SK-N-SH (cell line): ENCODE data around the gene ATP8B3. TPM values are rescaled to one million over a fixed set of nuclear protein-coding genes. Genes with fewer than 3 reads are reported as not detected.

Experiments
- CTCF ChIA-PET: fragments of 300-600, 350-600 bp; formaldehyde crosslinking; extraction: SDS; loops from one replicate; lab custom pipeline; 2021; lab: Yijun Ruan, JAX
- POLR2A ChIA-PET: fragments of 350-600 bp; sonication (Branson Sonifier 250); formaldehyde crosslinking; extraction: SDS; loops from one replicate; lab custom pipeline; 2020; ENCODE audit warnings: antibody characterized with exemption, inconsistent platforms; lab: Yijun Ruan, JAX
- DNase-seq: peaks from one replicate; pipeline ENCODE4 v3.0.0; 2012
- H2AFZ ChIP-seq: fragments of 200-600 bp; sonication (generic); 2 replicates; pipeline ENCODE4 v1.8.1; 2016; ENCODE audit warnings: antibody characterized with exemption, mild to moderate bottlenecking, low read depth
- H3F3A ChIP-seq: fragments of 200-600 bp; sonication (generic); replicated peaks from 2 replicates; pipeline ENCODE3; 2016; ENCODE audit warnings: antibody characterized with exemption, mild to moderate bottlenecking; ENCODE audit not compliant: insufficient read depth
- H3K27ac ChIP-seq, 2 experiments: fragments of 200-500 bp in 1 of 2; fragments of 200-600 bp in 1 of 2; sonication (Bioruptor generic) in 1 of 2; sonication (generic), shearing (Covaris generic) in 1 of 2; 2 replicates each; pipeline versions ENCODE4 v1.5.1 to v1.6.1; 2014 to 2016; ENCODE audit warnings: low read depth in 2 of 2, inconsistent platforms in 1 of 2, low read length in 1 of 2, mild to moderate bottlenecking in 1 of 2, mixed read lengths in 1 of 2
- H3K27me3 ChIP-seq: fragments of 200-600 bp; sonication (generic), shearing (Covaris generic); 2 replicates; pipeline ENCODE4 v1.6.1; 2016; ENCODE audit warnings: mixed run types; ENCODE audit not compliant: insufficient read depth
- H3K36me3 ChIP-seq, 2 experiments: fragments of 200-500 bp in 1 of 2; fragments of 200-600 bp in 1 of 2; sonication (Bioruptor generic) in 1 of 2; sonication (generic) in 1 of 2; replicated peaks in 1 of 2; 2 replicates each; pipeline versions ENCODE3 to v1.5.1; 2014 to 2016; ENCODE audit warnings: low read length in 1 of 2, mild to moderate bottlenecking in 1 of 2; ENCODE audit not compliant: insufficient read depth in 2 of 2, control insufficient read depth in 1 of 2
- H3K4me1 ChIP-seq, 2 experiments: fragments of 200-500 bp in 1 of 2; fragments of 200-600 bp in 1 of 2; sonication (Bioruptor generic) in 1 of 2; sonication (generic), shearing (Covaris generic) in 1 of 2; 2 replicates each; pipeline versions ENCODE4 v1.5.1 to v1.6.1; 2014 to 2016; ENCODE audit warnings: low read depth in 1 of 2, low read length in 1 of 2, mixed run types in 1 of 2; ENCODE audit not compliant: insufficient read depth in 2 of 2, control insufficient read depth in 1 of 2
- H3K4me2 ChIP-seq: fragments of 200-600 bp; sonication (generic), shearing (Covaris generic); 2 replicates; pipeline ENCODE4 v1.6.1; 2017; ENCODE audit warnings: mixed run types
- H3K4me3 ChIP-seq, 2 experiments: fragments of 200-500 bp in 1 of 2; fragments of 200-600 bp in 1 of 2; sonication (Bioruptor generic) in 1 of 2; sonication (generic), shearing (Covaris generic) in 1 of 2; 2 replicates each; pipeline versions ENCODE4 v1.5.1 to v1.8.1; 2014 to 2016; ENCODE audit warnings: low read depth in 2 of 2, inconsistent platforms in 1 of 2, low read length in 1 of 2, mild to moderate bottlenecking in 1 of 2, mixed read lengths in 1 of 2, moderate library complexity in 1 of 2
- H3K79me2 ChIP-seq: fragments of 200-600 bp; sonication (generic); 2 replicates; pipeline ENCODE4 v1.8.1; 2017; ENCODE audit warnings: mild to moderate bottlenecking; ENCODE audit not compliant: insufficient read depth
- H3K9ac ChIP-seq: fragments of 200-600 bp; sonication (generic); 2 replicates; pipeline ENCODE4 v1.6.1; 2017; ENCODE audit warnings: mixed run types
- H3K9me2 ChIP-seq: fragments of 200-600 bp; sonication (generic); 2 replicates; pipeline ENCODE4 v1.6.1; 2017; ENCODE audit warnings: mixed run types
- H3K9me3 ChIP-seq: fragments of 200-600 bp; sonication (generic); 2 replicates; pipeline ENCODE4 v1.6.1; 2017; ENCODE audit warnings: mixed run types, mild to moderate bottlenecking, moderate library complexity
- H4K20me1 ChIP-seq: fragments of 200-600 bp; sonication (generic); 2 replicates; pipeline ENCODE4 v1.6.1; 2017; ENCODE audit warnings: mild to moderate bottlenecking, mixed run types; ENCODE audit not compliant: insufficient read depth
- ELF1 ChIP-seq: IDR thresholded peaks from 2 replicates; pipeline ENCODE4 v1.4.0; 2012
- EZH2phosphoT487 ChIP-seq: fragments of 200-600 bp; sonication (generic); IDR thresholded peaks from 2 replicates; pipeline ENCODE4 v1.6.1; 2017; ENCODE audit warnings: low read depth, mixed run types, mild to moderate bottlenecking, antibody characterized with exemption, moderate library complexity, borderline replicate concordance
- GATA2 ChIP-seq: sonication (generic); formaldehyde crosslinking; IDR thresholded peaks from 2 replicates; pipeline ENCODE4 v1.5.0; 2020; ENCODE audit warnings: mild to moderate bottlenecking, missing genetic modification reagents
- JUND ChIP-seq: IDR thresholded peaks from 2 replicates; pipeline ENCODE4 v1.4.0; 2012
- MEF2A ChIP-seq: IDR thresholded peaks from 2 replicates; pipeline ENCODE4 v1.4.0; 2012; ENCODE audit warnings: low read depth, borderline replicate concordance
- MXI1 ChIP-seq: IDR thresholded peaks from 2 replicates; pipeline ENCODE4 v1.6.1; 2012; ENCODE audit warnings: mild to moderate bottlenecking, low read depth, low read length, improper control_type of control experiment
- POLR2AphosphoS5 ChIP-seq: IDR thresholded peaks from 2 replicates; pipeline ENCODE4 v1.6.1; 2012; ENCODE audit warnings: low read depth, low read length
- RAD21 ChIP-seq: IDR thresholded peaks from 2 replicates; pipeline ENCODE4 v1.6.1; 2012; ENCODE audit warnings: mild to moderate bottlenecking, low read length
- RXRA ChIP-seq: IDR thresholded peaks from 2 replicates; pipeline ENCODE4 v1.4.0; 2012; ENCODE audit warnings: low read depth, mild to moderate bottlenecking, borderline replicate concordance
- SIN3A ChIP-seq: IDR thresholded peaks from 2 replicates; pipeline ENCODE4 v1.6.1; 2012; ENCODE audit warnings: low read depth, mild to moderate bottlenecking, low read length, moderate library complexity, borderline replicate concordance
- TAF1 ChIP-seq: IDR thresholded peaks from 2 replicates; pipeline ENCODE4 v1.6.1; 2012; ENCODE audit warnings: low read depth, mild to moderate bottlenecking, low read length, moderate library complexity, borderline replicate concordance
- TCF12 ChIP-seq: IDR thresholded peaks from 2 replicates; pipeline ENCODE4 v1.4.0; 2012
- TEAD4 ChIP-seq: IDR thresholded peaks from 2 replicates; pipeline ENCODE4 v1.4.0; 2012; ENCODE audit warnings: mild to moderate bottlenecking, borderline replicate concordance; ENCODE audit not compliant: insufficient read depth
- YY1 ChIP-seq: IDR thresholded peaks from 2 replicates; pipeline ENCODE4 v1.4.0; 2012; ENCODE audit warnings: low read depth, mild to moderate bottlenecking
- WGBS: methylation state at CpG from one replicate; pipeline ENCODE4 v1.1.6; 2017; ENCODE audit warnings: low lambda C conversion rate; 5-methylcytosine and 5-hydroxymethylcytosine counted together
- polyA plus RNA-seq, 3 experiments: library from polyadenylated mRNA; depleted of rRNA; stranded (reverse); fragments of >200 nt; gene quantifications; 2 replicates each; pipeline ENCODE4 v1.2.3, GENCODE V29; 2012
- TF ChIP-seq, protein P1 (sequence below): IDR thresholded peaks from 2 replicates; pipeline ENCODE4 v1.6.1; 2012; ENCODE audit warnings: mild to moderate bottlenecking, low read depth, low read length, moderate library complexity
- TF ChIP-seq, protein P2 (sequence below): fragments of 150-350 bp; IDR thresholded peaks from 2 replicates; pipeline ENCODE4 v1.6.1; 2016; ENCODE audit warnings: mild to moderate bottlenecking, low read depth, low read length
- TF ChIP-seq, protein P3 (sequence below): IDR thresholded peaks from 2 replicates; pipeline ENCODE4; 2012
- TF ChIP-seq, protein P4 (sequence below): IDR thresholded peaks from 2 replicates; pipeline ENCODE4 v1.4.0; 2012; ENCODE audit warnings: low read depth, borderline replicate concordance

ATP8B3 gene
- polyA plus RNA-seq, 1 of the 3 experiments (the other 2 are of a cell fraction): 8.0 TPM

DNA sequence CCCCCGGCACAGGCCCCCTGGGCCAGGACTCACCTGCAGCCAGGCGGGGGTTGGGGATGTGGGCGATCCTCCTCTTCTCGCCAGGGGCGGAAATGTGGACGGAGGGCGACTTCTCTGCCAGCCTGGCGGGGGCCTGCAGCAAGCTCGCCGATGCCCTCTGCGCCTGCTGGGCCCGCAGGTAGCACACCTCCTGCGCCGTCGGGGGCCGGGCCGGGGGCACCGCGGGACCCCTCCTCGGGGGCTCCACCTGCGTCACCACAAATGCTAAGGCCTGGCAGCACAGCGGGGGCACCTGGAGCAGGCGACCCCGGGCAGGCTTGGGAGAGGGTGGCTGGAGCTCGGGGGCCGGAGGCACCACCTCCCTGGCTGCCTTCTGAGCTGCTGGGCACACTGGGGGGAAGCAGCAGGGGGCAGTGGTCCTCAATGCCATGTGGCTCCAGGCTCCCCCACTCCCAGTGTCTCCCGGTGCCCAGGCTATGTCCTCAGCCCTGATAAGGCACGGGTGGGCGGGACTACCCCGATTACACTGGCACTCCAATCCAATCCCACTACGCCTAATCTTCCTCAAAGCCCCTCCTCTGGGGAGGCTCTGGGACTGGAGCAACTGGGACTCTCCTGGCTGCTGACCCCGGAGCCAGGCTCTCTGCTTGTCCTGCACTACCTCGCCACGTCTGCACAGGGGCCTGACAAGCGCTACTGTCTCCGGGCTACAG lies 11.6 kb upstream of the ATP8B3 start (continued):
- TF ChIP-seq, protein P1, sequence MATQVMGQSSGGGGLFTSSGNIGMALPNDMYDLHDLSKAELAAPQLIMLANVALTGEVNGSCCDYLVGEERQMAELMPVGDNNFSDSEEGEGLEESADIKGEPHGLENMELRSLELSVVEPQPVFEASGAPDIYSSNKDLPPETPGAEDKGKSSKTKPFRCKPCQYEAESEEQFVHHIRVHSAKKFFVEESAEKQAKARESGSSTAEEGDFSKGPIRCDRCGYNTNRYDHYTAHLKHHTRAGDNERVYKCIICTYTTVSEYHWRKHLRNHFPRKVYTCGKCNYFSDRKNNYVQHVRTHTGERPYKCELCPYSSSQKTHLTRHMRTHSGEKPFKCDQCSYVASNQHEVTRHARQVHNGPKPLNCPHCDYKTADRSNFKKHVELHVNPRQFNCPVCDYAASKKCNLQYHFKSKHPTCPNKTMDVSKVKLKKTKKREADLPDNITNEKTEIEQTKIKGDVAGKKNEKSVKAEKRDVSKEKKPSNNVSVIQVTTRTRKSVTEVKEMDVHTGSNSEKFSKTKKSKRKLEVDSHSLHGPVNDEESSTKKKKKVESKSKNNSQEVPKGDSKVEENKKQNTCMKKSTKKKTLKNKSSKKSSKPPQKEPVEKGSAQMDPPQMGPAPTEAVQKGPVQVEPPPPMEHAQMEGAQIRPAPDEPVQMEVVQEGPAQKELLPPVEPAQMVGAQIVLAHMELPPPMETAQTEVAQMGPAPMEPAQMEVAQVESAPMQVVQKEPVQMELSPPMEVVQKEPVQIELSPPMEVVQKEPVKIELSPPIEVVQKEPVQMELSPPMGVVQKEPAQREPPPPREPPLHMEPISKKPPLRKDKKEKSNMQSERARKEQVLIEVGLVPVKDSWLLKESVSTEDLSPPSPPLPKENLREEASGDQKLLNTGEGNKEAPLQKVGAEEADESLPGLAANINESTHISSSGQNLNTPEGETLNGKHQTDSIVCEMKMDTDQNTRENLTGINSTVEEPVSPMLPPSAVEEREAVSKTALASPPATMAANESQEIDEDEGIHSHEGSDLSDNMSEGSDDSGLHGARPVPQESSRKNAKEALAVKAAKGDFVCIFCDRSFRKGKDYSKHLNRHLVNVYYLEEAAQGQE: no peak

DNA sequence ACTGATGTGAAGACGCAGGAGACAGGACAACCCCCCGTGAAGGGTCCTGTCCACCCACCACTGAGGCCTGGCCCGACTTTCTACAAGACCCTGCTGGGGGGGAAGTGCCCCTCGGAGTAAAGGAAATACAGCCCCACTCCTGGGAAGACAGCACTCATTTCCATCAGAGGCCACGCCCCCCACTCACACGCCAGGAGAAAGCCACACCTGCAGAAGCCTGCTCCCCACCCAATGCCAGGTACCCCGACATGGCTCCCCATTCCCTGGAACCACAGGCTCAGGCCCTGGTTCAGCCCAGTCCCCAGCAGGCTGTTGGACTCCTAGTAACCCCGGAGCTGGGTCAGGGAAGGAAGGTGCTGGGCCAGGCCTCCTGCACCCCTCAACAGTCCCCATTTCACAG lies 10.9 kb upstream of the ATP8B3 start:
- WGBS: 100% methylated on average over 3 of the region's 8 CpGs
- ChIA-PET POLR2A (no interaction called here), CTCF (interaction anchor here (1.0 to 8.1 kb wide), 6 partner anchors 15 to 151 kb away, joined by 3 to 188 read pairs (median 6); no protein-coding TSS in a partner anchor)
- H3K79me2 ChIP-seq: peaks cover 22% of the 10 kb centered on the region; the same call in 1 of the 2 replicates
- no peaks in the 10 kb centered on the region for H3K9me2 ChIP-seq
- no peak overlapping the region for H3K4me3 ChIP-seq
- no peak for DNase-seq
- H3K27ac ChIP-seq: no peak overlapping the region
- no peaks in the 10 kb centered on the region for H3K9me3 ChIP-seq
- no peaks in the 10 kb centered on the region for H3K27me3 ChIP-seq
- H4K20me1 ChIP-seq: peaks cover 14% of the 10 kb centered on the region; the same call in 1 of the 2 replicates
- no peak for TF ChIP-seq TAF1
- no peak for TF ChIP-seq MXI1
- TF ChIP-seq POLR2AphosphoS5: no peak
- TF ChIP-seq MEF2A: no peak
- TF ChIP-seq ELF1: no peak
- TF ChIP-seq, protein P2, sequence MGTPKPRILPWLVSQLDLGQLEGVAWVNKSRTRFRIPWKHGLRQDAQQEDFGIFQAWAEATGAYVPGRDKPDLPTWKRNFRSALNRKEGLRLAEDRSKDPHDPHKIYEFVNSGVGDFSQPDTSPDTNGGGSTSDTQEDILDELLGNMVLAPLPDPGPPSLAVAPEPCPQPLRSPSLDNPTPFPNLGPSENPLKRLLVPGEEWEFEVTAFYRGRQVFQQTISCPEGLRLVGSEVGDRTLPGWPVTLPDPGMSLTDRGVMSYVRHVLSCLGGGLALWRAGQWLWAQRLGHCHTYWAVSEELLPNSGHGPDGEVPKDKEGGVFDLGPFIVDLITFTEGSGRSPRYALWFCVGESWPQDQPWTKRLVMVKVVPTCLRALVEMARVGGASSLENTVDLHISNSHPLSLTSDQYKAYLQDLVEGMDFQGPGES: no peak
- no peak for TF ChIP-seq RXRA
- no peak for TF ChIP-seq YY1
- no peak for TF ChIP-seq RAD21
- no peak for TF ChIP-seq EZH2phosphoT487
- TF ChIP-seq SIN3A: no peak
- TF ChIP-seq, protein P3, sequence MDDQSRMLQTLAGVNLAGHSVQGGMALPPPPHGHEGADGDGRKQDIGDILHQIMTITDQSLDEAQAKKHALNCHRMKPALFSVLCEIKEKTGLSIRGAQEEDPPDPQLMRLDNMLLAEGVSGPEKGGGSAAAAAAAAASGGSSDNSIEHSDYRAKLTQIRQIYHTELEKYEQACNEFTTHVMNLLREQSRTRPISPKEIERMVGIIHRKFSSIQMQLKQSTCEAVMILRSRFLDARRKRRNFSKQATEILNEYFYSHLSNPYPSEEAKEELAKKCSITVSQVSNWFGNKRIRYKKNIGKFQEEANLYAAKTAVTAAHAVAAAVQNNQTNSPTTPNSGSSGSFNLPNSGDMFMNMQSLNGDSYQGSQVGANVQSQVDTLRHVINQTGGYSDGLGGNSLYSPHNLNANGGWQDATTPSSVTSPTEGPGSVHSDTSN: no peak
- no peak for TF ChIP-seq JUND
- no peak for TF ChIP-seq GATA2
- TF ChIP-seq, protein P4, sequence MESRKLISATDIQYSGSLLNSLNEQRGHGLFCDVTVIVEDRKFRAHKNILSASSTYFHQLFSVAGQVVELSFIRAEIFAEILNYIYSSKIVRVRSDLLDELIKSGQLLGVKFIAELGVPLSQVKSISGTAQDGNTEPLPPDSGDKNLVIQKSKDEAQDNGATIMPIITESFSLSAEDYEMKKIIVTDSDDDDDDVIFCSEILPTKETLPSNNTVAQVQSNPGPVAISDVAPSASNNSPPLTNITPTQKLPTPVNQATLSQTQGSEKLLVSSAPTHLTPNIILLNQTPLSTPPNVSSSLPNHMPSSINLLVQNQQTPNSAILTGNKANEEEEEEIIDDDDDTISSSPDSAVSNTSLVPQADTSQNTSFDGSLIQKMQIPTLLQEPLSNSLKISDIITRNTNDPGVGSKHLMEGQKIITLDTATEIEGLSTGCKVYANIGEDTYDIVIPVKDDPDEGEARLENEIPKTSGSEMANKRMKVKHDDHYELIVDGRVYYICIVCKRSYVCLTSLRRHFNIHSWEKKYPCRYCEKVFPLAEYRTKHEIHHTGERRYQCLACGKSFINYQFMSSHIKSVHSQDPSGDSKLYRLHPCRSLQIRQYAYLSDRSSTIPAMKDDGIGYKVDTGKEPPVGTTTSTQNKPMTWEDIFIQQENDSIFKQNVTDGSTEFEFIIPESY: no peak
- TF ChIP-seq TCF12: no peak
- TF ChIP-seq TEAD4: no peak
- no peak overlapping the region for H3K9ac ChIP-seq
- peaks cover 6% of the 10 kb centered on the region for H3F3A ChIP-seq
- H3K4me2 ChIP-seq: no peak overlapping the region
- peaks cover 0 to 7% of the 10 kb centered on the region in 2 experiments; a peak in 1 of 4 replicates for H3K4me1 ChIP-seq
- H2AFZ ChIP-seq: no peak overlapping the region
- H3K36me3 ChIP-seq: peaks cover 15 to 51% of the 10 kb centered on the region in 2 experiments
